Neural cell (in vitro differentiated cells): Measurements from ENCODE around the gene ZDHHC7. TPM values are rescaled to one million over a fixed set of nuclear protein-coding genes. Genes with fewer than 3 reads are reported as not detected.

Source experiments
- H2AFZ ChIP-seq: fragments of 200-600, 300-800 bp; sonication (generic), shearing (Covaris generic); 2 replicates; pipeline ENCODE4 v1.6.0; 2014; ENCODE audit warnings: low read depth, mild to moderate bottlenecking, antibody characterized with exemption, low read length, moderate library complexity
- H3F3A ChIP-seq: fragments of 200-600 bp; shearing (Covaris generic); 2 replicates; pipeline ENCODE4 v1.6.1; 2016; ENCODE audit warnings: mild to moderate bottlenecking, moderate library complexity, mixed read lengths, antibody characterized with exemption, low read length; ENCODE audit not compliant: insufficient read depth, poor library complexity, severe bottlenecking
- H3K27ac ChIP-seq: fragments of 200-600, 300-800 bp; sonication (generic), shearing (Covaris generic); 2 replicates; pipeline ENCODE4 v1.5.1; 2014; ENCODE audit warnings: mild to moderate bottlenecking, low read length, moderate library complexity
- H3K27me3 ChIP-seq: fragments of 300-800, 200-600 bp; sonication (generic), shearing (Covaris generic); 2 replicates; pipeline ENCODE4 v1.6.0; 2014; ENCODE audit warnings: mild to moderate bottlenecking, low read depth, low read length, moderate library complexity; ENCODE audit not compliant: insufficient read depth
- H3K36me3 ChIP-seq: fragments of 300-800, 200-600 bp; sonication (generic), shearing (Covaris generic); 2 replicates; pipeline ENCODE4 v1.5.1; 2014; ENCODE audit warnings: mild to moderate bottlenecking, antibody characterized with exemption, low read length, moderate library complexity; ENCODE audit not compliant: insufficient read depth
- H3K4me2 ChIP-seq: fragments of 300-800, 200-600 bp; sonication (generic), shearing (Covaris generic); 2 replicates; pipeline ENCODE4 v1.6.0; 2014; ENCODE audit warnings: mild to moderate bottlenecking, low read length
- H3K4me3 ChIP-seq: fragments of 300-800, 200-600 bp; sonication (generic), shearing (Covaris generic); 2 replicates; pipeline ENCODE4 v1.5.1; 2014; ENCODE audit warnings: mild to moderate bottlenecking, low read length, moderate library complexity
- H3K79me2 ChIP-seq: fragments of 200-600 bp; shearing (Covaris generic); replicated peaks from 2 replicates; pipeline ENCODE4 v1.6.0; 2014; ENCODE audit warnings: mild to moderate bottlenecking, low read length, moderate library complexity; ENCODE audit not compliant: insufficient read depth
- H3K9ac ChIP-seq: fragments of 300-800, 200-600 bp; sonication (generic), shearing (Covaris generic); 2 replicates; pipeline ENCODE4 v1.6.1; 2016; ENCODE audit warnings: mild to moderate bottlenecking, low read length, mixed read lengths
- H3K9me2 ChIP-seq: fragments of 200-600 bp; shearing (Covaris generic); 2 replicates; pipeline ENCODE4 v1.6.1; 2016; ENCODE audit warnings: mild to moderate bottlenecking, low read length, mixed read lengths; ENCODE audit not compliant: insufficient read depth
- H3K9me3 ChIP-seq: fragments of 200-600, 300-800 bp; sonication (generic), shearing (Covaris generic); 2 replicates; pipeline ENCODE4 v1.6.1; 2016; ENCODE audit warnings: mild to moderate bottlenecking, mixed run types, low read length, moderate library complexity, mixed read lengths
- H4K20me1 ChIP-seq: fragments of 200-600 bp; shearing (Covaris generic); 2 replicates; pipeline ENCODE4 v1.6.1; 2016; ENCODE audit warnings: mild to moderate bottlenecking, mixed run types; ENCODE audit not compliant: insufficient read depth
- EP300 ChIP-seq: fragments of 450-650 bp; conservative IDR thresholded peaks from 2 replicates; pipeline ENCODE4 v1.6.1; 2014; ENCODE audit warnings: antibody characterized with exemption, mild to moderate bottlenecking, moderate library complexity; ENCODE audit not compliant: poor library complexity, severe bottlenecking
- EZH2 ChIP-seq: fragments of 200-600, 300-800 bp; shearing (Covaris generic), sonication (generic); IDR thresholded peaks from 2 replicates; pipeline ENCODE4 v1.6.1; 2014; ENCODE audit warnings: antibody characterized with exemption, low read length, borderline replicate concordance, mild to moderate bottlenecking; ENCODE audit not compliant: insufficient read depth, poor library complexity, severe bottlenecking
- MXI1 ChIP-seq: fragments of 450-650 bp; conservative IDR thresholded peaks from 2 replicates; pipeline ENCODE4 v1.6.1; 2014; ENCODE audit warnings: antibody characterized with exemption, mild to moderate bottlenecking; ENCODE audit not compliant: poor library complexity, severe bottlenecking
- POLR2AphosphoS5 ChIP-seq: IDR thresholded peaks from 2 replicates; pipeline ENCODE4 v1.6.1; 2012
- RAD21 ChIP-seq: fragments of 450-650 bp; conservative IDR thresholded peaks from 2 replicates; pipeline ENCODE4 v1.6.1; 2014; ENCODE audit warnings: antibody characterized with exemption, mild to moderate bottlenecking, moderate library complexity
- REST ChIP-seq: IDR thresholded peaks from 2 replicates; pipeline ENCODE4 v1.6.1; 2012; ENCODE audit warnings: borderline replicate concordance
- SMC3 ChIP-seq: fragments of 450-650 bp; conservative IDR thresholded peaks from 2 replicates; pipeline ENCODE4 v1.6.1; 2014; ENCODE audit warnings: antibody characterized with exemption, mild to moderate bottlenecking, moderate library complexity; ENCODE audit not compliant: poor library complexity
- TAF1 ChIP-seq: IDR thresholded peaks from 2 replicates; pipeline ENCODE4 v1.6.1; 2012; ENCODE audit warnings: low read depth
- polyA plus RNA-seq: library from polyadenylated mRNA; depleted of rRNA; stranded (reverse); fragments of >200 nt; gene quantifications from 2 replicates; pipeline ENCODE4 v1.2.3, GENCODE V29; 2014
- TF ChIP-seq, protein P1 (sequence below): fragments of 450-650 bp; IDR thresholded peaks from 2 replicates; pipeline ENCODE4 v1.5.1; 2014; ENCODE audit warnings: antibody characterized with exemption, mild to moderate bottlenecking, moderate library complexity; ENCODE audit not compliant: poor library complexity, severe bottlenecking

ZDHHC7 gene
- polyA plus RNA-seq, 1 donor from 2014 or later = 33.8 TPM

DNA sequence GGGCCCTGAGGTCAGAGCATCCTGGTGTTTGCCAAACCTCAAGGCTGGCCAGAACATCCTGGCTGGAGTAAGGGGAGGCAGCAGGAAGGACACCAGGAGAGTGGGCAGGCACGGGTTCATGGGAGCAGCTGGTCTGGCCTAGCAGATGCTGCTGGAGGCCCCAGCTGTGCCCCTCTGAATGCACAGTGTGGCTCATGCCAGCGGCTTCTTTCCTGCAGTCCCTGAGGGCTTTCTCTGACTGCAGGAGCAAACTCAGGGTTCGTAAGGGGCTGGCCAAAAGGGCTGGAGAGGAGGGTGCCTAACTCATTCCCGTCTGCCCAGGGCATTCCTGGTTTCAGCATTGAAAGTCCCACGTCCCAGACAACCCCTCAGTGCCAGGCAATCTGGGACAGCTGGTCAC, 78.7 kb downstream of the ZDHHC7 start:
- Histone ChIP-seq H2AFZ (no peak overlapping the region), H3K9me3 (no peaks in the 10 kb centered on the region), H3K27ac (no peak overlapping the region), H3K4me2 (no peak overlapping the region), H3K4me3 (no peak overlapping the region), H3F3A (no peaks in the 10 kb centered on the region), H4K20me1 (no peaks in the 10 kb centered on the region), H3K79me2 (no peaks in the 10 kb centered on the region), H3K9me2 (no peaks in the 10 kb centered on the region), H3K36me3 (no peaks in the 10 kb centered on the region), H3K9ac (no peak overlapping the region), H3K27me3 (no peaks in the 10 kb centered on the region)
- no peak for TF ChIP-seq POLR2AphosphoS5
- TF ChIP-seq MXI1 = no peak
- no peak for TF ChIP-seq RAD21
- TF ChIP-seq EP300 = no peak
- no peak for TF ChIP-seq TAF1

DNA sequence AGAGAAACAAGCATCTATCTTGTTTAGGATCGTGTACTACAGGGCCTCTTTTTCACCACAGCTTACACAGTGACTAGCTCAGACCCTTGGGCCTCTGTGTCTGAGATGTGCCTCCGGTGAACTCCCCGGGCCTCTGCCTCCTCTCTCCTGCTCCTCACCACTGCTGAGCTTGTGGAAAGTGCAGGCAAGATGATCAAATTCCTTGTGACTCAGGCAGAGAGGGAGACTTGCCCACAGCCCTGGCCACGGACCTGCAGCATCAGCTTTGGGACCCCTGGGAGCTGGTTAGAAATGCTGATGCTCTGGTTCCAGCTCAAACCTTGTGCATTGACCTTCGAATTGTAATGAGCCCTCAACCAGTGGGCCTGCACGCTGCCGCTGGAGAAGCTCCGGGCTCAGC, 79.8 kb downstream of the ZDHHC7 start:
- Histone ChIP-seq H3K9me3 (no peaks in the 10 kb centered on the region), H3K27me3 (no peaks in the 10 kb centered on the region), H3K9ac (no peak overlapping the region), H3F3A (no peaks in the 10 kb centered on the region), H2AFZ (no peak overlapping the region), H3K4me2 (no peak overlapping the region), H3K27ac (no peak overlapping the region), H4K20me1 (no peaks in the 10 kb centered on the region), H3K79me2 (no peaks in the 10 kb centered on the region), H3K9me2 (no peaks in the 10 kb centered on the region), H3K36me3 (no peaks in the 10 kb centered on the region), H3K4me3 (no peak overlapping the region)
- TF ChIP-seq TAF1 = no peak
- TF ChIP-seq RAD21 = no peak
- TF ChIP-seq EP300 = no peak

DNA sequence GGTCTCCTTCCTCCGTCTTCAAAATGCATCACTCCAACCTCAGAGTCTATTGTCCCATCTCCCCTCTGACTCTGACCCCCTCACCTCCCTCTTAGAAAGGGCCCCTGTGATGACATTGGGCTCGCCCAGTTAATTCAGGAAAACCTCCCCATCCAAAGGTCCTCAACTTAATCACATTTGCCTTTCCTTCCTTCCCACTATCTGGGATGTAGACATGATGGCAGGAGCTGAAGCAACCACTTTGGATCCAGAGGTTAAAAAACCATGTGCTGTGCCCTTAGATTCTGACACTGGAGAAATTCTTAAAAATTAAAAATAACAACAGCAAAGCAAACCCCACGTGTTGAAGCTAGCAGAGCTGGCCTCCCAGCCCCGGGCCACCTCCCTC, 80.2 kb downstream of the ZDHHC7 start:
- no peaks in the 10 kb centered on the region for H3K27me3 ChIP-seq
- no peaks in the 10 kb centered on the region for H4K20me1 ChIP-seq
- no peaks in the 10 kb centered on the region for H3K36me3 ChIP-seq
- no peak for TF ChIP-seq SMC3
- TF ChIP-seq REST = no peak
- TF ChIP-seq TAF1 = no peak
- TF ChIP-seq POLR2AphosphoS5 = no peak
- TF ChIP-seq, protein P1, sequence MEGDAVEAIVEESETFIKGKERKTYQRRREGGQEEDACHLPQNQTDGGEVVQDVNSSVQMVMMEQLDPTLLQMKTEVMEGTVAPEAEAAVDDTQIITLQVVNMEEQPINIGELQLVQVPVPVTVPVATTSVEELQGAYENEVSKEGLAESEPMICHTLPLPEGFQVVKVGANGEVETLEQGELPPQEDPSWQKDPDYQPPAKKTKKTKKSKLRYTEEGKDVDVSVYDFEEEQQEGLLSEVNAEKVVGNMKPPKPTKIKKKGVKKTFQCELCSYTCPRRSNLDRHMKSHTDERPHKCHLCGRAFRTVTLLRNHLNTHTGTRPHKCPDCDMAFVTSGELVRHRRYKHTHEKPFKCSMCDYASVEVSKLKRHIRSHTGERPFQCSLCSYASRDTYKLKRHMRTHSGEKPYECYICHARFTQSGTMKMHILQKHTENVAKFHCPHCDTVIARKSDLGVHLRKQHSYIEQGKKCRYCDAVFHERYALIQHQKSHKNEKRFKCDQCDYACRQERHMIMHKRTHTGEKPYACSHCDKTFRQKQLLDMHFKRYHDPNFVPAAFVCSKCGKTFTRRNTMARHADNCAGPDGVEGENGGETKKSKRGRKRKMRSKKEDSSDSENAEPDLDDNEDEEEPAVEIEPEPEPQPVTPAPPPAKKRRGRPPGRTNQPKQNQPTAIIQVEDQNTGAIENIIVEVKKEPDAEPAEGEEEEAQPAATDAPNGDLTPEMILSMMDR = no peak
- no peak for TF ChIP-seq RAD21
- no peak for TF ChIP-seq MXI1
- TF ChIP-seq EP300 = no peak
- no peak for TF ChIP-seq EZH2
- no peaks in the 10 kb centered on the region for H3K79me2 ChIP-seq
- no peaks in the 10 kb centered on the region for H3K9me2 ChIP-seq
- H2AFZ ChIP-seq = no peak overlapping the region
- no peaks in the 10 kb centered on the region for H3F3A ChIP-seq
- H3K4me3 ChIP-seq = no peak overlapping the region
- no peaks in the 10 kb centered on the region for H3K9me3 ChIP-seq
- no peak overlapping the region for H3K27ac ChIP-seq
- H3K4me2 ChIP-seq = no peak overlapping the region
- H3K9ac ChIP-seq = no peak overlapping the region
